Hepatocyte (in vitro differentiated cells): ENCODE measurements around the gene SETD1A.

ENCODE experiments used
- EZH2 ChIP-seq: fragments of 200-600 bp; sonication (generic); IDR thresholded peaks from 2 replicates; pipeline ENCODE4 v1.6.1; 2016; ENCODE audit warnings: antibody characterized with exemption, mild to moderate bottlenecking, borderline replicate concordance
- EZH2phosphoT487 ChIP-seq: fragments of 200-600 bp; sonication (generic); IDR thresholded peaks from one replicate; pipeline ENCODE4 v1.6.1; 2018; ENCODE audit warnings: antibody characterized with exemption, mild to moderate bottlenecking, low read depth, moderate library complexity; ENCODE audit not compliant: unreplicated experiment, severe bottlenecking
- TF ChIP-seq, protein P1 (sequence below): fragments of 200-600 bp; sonication (generic); IDR thresholded peaks from 2 replicates; pipeline ENCODE4 v1.5.1; 2016; ENCODE audit warnings: antibody characterized with exemption, mild to moderate bottlenecking; ENCODE audit not compliant: poor library complexity

DNA sequence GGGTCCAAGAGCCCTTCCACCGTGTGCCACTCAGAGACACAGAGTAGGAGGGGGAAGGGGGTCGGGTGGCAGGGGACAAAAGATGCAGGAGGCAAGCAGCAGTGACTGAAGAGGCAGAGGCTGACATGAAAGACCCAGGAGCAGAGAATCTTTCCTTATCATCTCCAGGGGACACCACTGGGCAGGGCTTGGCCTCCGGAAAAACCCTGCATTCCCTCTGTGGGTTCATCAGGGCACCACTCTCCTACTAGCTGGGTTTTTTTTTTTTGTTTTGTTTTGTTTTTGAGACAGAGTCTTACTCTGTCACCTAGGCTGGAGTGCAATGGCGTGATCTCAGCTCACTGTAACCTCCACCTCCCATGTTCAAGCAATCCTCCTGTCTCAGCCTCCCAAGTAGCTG lies 73.7 kb downstream of the SETD1A start:
- TF ChIP-seq, protein P1, sequence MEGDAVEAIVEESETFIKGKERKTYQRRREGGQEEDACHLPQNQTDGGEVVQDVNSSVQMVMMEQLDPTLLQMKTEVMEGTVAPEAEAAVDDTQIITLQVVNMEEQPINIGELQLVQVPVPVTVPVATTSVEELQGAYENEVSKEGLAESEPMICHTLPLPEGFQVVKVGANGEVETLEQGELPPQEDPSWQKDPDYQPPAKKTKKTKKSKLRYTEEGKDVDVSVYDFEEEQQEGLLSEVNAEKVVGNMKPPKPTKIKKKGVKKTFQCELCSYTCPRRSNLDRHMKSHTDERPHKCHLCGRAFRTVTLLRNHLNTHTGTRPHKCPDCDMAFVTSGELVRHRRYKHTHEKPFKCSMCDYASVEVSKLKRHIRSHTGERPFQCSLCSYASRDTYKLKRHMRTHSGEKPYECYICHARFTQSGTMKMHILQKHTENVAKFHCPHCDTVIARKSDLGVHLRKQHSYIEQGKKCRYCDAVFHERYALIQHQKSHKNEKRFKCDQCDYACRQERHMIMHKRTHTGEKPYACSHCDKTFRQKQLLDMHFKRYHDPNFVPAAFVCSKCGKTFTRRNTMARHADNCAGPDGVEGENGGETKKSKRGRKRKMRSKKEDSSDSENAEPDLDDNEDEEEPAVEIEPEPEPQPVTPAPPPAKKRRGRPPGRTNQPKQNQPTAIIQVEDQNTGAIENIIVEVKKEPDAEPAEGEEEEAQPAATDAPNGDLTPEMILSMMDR: no peak
- TF ChIP-seq EZH2: no peak
- TF ChIP-seq EZH2phosphoT487: no peak
